ENCODE results near the gene TIMM23B.
"Not testable (repeated sequence)": the region's sequence is repeated elsewhere in the genome, so short reads cannot be mapped to it uniquely, and the experiment has no call there.

Gene TIMM23B

GRCh38 chr10:49987207-49987606, 45.4 kb downstream of the TIMM23B start:
- not testable (repeated sequence) for DNase-seq

- DNase-seq, result not testable (repeated sequence)
Observed at GRCh38 chr10:49988376-49988775, 46.5 kb downstream of the TIMM23B start, which contains the start of gene AGAP6. TSS of gene AGAP6 (plus strand) at chr10:49988406. CDS start at chr10:49988716, 310 bp downstream.

GRCh38 chr10:49995321-49995720, 53.5 kb downstream of the TIMM23B start:
- DNase-seq, result not testable (repeated sequence)

GRCh38 chr10:50014024-50014423, 72.2 kb downstream of the TIMM23B start:
- not testable (repeated sequence) for DNase-seq

GRCh38 chr10:50015596-50016220, 73.9 kb downstream of the TIMM23B start:
- DNase-seq, result not testable (repeated sequence)

- not testable (repeated sequence) for DNase-seq
Observed at GRCh38 chr10:50016926-50017325, 75.1 kb downstream of the TIMM23B start.

GRCh38 chr10:50017646-50018045, 75.8 kb downstream of the TIMM23B start:
- DNase-seq, result not testable (repeated sequence)

GRCh38 chr10:50019279-50019678, 77.4 kb downstream of the TIMM23B start:
- DNase-seq, result not testable (repeated sequence)

- DNase-seq, result not testable (repeated sequence)
Observed at GRCh38 chr10:50020451-50021024, 78.7 kb downstream of the TIMM23B start.

GRCh38 chr10:50021646-50022045, 79.8 kb downstream of the TIMM23B start:
- no peak for DNase-seq
